Stimulated activated naive CD4-positive, alpha-beta T cell treated with Interleukin-2 at 50 U/mL for 16 hours (primary cell): ENCODE results near the gene TMC7.

ENCODE experiments used
- DNase-seq: peaks from one replicate; lab custom pipeline; 2025; lab: John Stamatoyannopoulos, UW

The TMC7 gene

GRCh38 chr16:19089410-19089955 is 105.7 kb downstream of the TMC7 start:
- no peak for DNase-seq

- no peak for DNase-seq
Observed at GRCh38 chr16:19090916-19091315, 107.2 kb downstream of the TMC7 start.

DNA sequence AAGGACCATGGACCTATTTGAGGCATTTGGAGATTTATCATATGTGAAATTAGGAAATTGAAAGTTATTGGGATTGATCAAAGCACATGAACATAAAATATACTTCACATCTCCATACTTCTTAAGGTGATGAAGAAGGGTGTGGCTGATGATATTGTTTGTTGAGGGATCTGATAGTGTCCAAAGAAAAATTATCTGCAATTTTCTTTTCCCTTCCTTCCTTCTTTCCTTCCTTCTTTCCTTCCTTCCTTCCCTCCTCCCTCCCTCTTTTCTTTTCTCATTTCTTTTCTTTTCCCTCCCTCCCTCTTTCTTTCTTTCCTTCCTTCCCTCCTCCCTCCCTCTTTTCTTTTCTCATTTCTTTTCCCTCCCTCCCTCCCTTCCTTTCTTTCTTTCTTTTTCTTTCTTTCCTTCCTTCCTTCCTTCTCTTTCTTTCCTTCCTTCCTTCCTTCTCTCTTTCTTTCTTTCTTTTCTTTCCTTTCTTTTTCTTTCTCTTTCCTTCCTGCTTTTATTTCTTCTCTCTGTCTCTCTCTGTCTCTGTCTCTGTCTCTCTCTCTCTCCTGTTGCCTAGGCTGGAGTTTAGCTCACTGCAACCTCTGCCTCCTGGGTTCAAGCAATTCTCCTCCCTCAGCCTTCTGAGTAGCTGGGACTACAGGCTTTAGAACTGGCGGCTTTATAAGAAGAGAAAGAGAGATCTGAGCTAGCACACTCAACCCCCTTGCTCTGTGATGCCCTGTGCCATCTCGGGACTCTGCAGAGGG is 109.1 kb downstream of the TMC7 start:
- no peak for DNase-seq

DNA sequence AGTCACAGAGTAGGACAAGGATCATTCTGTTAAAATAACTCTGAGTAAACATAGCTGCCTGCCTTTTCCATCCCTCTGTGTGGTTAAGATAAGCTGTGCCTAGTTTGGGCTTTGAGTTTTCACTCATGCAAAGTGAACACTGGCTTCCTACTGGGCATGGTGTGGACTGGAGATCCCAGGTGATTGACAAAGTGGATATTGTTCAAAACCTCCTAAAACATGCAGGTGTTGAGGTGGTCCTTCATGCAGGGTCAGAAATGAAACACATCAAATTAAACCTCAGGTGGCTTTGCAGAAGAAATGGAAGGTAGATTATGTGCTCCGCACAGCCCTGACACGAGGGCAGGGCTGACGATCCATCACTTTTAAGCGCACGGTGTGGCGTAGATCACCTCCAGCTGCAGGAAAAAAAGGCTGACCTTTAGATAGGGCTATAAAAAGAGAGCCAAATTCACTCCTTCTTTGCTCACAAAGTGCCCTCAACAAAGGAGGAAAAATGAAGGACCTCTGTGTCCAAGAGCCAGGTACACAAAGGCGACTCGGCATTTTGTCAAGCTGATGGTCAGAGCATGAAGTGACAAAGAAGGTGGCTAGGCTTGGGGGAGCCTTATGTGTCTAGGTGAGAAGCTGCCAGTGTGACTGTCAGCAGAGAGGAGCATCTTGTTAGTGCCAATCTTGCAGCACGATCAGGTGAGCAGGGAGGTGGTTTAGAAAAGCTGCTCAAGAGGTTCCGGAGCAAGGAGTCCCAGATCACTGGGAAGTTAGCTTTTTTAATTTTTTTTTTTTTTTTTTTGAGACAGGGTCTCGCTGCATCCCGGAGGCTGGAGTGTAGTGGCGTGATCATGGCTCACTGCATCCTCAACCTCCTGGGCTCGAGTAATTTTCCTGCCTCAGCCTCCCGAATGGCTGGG is 110.2 kb downstream of the TMC7 start:
- no peak for DNase-seq

DNA sequence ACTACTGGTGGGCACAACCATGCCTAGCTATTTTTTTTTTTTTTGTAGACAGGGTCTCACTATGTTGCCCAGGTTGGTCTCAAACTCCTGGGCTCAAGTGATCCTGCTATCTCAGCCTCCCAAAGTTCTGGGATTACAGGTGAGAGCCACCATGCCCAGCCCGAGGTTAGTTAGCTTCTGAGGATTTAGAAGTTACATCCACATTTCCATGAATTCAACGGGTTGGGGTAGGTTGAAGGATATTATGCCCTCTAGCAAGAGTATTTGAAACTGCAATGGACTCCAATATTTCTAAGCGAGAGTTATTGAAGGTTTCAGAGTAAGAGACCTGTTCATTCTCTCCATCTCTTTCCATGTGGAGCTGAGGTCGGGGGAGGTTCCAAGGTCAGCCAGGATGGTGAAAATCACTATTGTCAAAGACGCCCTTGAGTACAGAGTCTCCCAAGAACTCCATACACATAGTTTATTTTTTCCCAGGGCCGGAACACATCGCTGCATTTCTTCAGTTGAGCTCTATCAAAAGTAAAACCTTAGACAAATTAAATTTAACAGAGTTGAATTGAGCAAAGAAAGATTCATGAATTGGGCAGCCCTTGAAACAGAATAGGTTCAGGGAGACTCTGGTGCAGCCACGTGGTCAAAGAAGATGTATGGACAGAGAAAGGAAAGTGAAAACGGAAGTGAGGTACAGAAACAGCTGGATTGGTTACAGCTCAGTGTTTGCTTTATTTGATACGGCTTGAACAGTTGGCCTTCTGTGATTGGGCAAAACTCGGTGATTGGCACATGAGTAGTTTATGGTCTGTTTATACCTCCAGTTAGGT is 111.0 kb downstream of the TMC7 start:
- no peak for DNase-seq

GRCh38 chr16:19095654-19096053 is 111.9 kb downstream of the TMC7 start:
- DNase-seq, result no peak

- DNase-seq, result no peak
Observed at GRCh38 chr16:19098173-19098572, 114.4 kb downstream of the TMC7 start.

DNA sequence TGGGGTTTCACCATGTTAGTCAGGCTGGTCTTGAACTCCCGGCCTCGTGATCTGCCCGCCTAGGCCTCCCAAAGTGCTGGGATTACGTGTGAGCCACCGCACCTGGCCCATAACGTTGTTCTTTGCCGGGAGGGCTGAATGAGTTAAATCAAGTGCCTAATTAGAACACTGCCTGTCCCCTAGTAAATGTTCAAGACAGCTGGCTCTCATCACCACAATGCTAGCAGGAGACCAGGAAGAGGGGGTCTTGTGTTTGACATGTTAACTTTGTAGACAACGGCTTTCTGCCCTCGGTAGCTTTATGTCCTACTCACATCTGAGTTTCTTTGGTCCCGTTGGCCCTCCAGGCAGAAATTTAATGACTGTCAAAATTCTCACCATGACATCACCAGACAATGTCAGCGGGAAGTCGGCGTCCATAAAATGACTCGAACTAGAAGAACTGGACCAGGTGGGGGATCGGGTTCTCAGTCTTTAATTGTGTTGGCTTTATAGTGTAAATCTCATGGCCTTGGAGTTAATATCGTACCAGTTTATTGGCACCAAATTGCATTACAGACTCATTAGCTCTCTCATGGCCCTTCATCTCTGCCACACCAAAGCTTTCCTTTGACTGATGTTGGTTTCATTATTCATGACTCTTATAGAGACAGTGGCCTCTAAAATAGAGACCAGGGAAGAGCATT is 118.6 kb downstream of the TMC7 start:
- DNase-seq, result no peak

GRCh38 chr16:19104607-19105006 is 120.9 kb downstream of the TMC7 start:
- DNase-seq, result no peak

GRCh38 chr16:19105131-19105530 is 121.4 kb downstream of the TMC7 start:
- no peak for DNase-seq

DNA sequence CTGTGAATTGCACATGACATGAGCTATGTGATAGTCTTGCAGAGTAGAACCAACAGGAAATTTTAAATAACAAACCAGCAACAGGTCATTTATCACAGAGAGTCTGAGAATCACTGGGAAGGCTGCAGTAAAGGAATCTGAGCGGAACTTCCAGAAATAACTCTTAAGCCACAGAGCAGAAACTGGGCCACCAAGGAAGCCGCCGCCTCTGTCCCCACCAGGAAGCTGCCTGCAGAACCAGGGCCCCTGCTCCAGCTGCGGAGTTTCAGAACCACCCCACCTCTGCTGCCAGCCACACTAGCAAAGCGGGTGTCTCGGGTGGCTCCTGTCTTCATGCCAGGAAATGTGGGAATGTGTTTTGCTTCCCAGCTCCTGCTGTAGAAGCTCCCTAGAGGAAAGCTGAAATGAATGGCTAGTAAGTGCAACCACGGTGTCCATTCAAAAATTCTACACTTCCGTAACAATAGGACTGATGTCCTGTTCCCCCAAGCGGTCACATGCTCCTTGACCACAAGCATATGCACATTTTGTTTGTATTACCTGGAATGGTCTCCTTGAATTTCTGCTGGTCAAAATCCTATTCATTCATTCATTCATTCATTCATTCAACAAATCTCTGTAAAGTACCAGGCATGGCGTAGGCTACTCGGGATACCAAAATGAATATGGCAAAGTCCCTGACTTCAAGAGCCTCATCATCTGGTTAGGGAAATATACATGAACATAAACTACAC is 122.3 kb downstream of the TMC7 start:
- DNase-seq, result no peak

- DNase-seq, result no peak
Observed at GRCh38 chr16:19106625-19107020, 122.9 kb downstream of the TMC7 start.

DNA sequence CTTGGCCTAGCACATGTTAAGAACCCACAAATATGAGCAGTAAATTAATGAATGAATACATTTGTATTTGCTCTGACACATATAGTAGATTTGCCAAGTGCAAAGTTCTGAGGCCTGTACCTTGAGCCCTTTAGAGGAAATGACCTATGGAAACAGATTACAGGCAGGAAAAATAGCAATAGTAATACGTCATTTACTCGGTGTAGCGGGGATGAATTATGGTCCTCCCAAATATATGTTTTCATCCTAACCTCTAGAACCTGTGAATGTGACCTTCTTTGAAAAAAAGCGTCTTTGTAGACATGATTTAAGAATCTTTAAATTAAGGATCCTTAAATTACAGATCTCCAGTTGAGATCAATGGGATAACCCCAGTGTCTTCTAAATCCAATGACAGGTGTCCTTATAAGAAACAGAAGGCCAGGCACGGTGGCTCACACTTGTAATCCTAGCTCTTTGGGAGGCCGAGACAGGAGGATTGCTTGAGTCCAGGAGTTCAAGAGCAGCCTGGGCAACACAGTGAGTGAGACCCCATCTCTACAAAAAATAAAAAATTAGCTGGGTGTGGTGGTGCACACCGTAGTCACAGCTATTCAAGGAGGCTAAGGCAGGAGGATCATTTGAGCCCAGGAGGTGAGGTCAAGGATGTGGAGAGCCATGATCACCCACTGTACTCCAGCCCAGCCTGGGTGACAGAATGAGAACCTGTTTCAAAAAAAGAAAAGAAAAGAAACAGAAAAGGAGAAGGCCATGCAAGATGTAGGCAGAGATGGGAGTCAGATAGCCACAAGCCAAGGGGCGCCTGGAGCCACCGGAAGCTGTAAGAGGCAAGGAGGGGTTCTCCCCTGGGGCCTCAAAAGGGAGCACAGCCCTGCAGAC is 124.9 kb downstream of the TMC7 start:
- DNase-seq, result no peak

- no peak for DNase-seq
Observed at GRCh38 chr16:19109288-19109664, 125.5 kb downstream of the TMC7 start.

DNA sequence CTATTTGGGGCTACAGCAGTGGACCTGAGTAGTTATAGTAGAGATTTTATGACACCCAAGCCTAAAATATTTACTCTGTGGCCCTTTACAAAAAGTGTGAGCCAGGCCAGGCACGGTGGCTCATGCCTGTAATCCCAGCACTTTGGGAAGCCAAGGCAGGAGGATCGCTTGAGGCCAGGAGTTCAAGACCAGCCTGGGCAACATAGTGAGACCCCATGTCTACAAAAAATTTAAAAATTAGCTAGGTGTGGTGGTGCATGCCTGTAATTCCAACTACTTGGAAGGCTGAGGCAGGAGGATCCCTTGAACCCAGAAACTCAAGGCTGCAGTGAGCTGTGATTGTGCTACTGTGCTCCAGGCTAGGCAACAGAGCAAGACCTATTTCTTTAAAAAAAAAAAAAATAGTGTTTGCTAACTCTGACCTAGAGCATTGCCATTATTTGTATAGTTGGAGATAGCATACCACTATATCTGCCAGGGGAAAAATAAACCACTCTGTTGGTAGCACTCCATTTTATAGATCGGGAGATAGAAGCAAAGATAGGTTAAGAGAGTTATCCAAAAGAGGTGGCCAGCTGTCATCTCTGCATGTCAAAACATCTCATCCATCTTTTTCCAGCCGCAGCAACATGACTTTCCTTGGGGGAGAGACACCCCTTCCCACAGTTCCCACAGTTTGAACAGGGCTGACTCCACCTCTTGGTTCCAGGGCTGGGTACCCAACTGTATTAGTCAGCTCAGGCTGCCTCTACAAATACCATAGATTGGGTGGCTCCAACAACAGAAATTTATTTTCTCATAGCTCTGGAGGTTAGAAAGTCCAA is 127.0 kb downstream of the TMC7 start:
- DNase-seq, result no peak

- no peak for DNase-seq
Observed at GRCh38 chr16:19112099-19112407, 128.3 kb downstream of the TMC7 start.
